Uterus (tissue), 4 donors: ENCODE measurements around the gene BTBD9. TPM values are rescaled to one million over a fixed set of nuclear protein-coding genes. Genes with fewer than 3 reads are reported as not detected.

ENCODE experiments used
- DNase-seq, 2 donors: peaks; one replicate each; pipeline ENCODE4 v3.0.0-alpha.2; 2019 to 2020
- H3K27ac ChIP-seq, 2 donors: fragments of 200-600 bp; sonication (generic); 1 replicate in 1 of 2; 2 replicates in 1 of 2; pipeline ENCODE4 v1.5.1; 2016 to 2018
- H3K27me3 ChIP-seq, 2 donors: fragments of 200-600 bp; sonication (generic); one replicate each; pipeline ENCODE4 v1.5.1; 2018 to 2019; ENCODE audit warnings: control low read depth in 1 of 2
- H3K36me3 ChIP-seq, 2 donors: fragments of 200-600 bp; sonication (generic); one replicate each; pipeline ENCODE4 v1.5.1; 2019; ENCODE audit warnings: control low read depth in 1 of 2
- H3K4me1 ChIP-seq, 2 donors: fragments of 200-600 bp; sonication (generic); one replicate each; pipeline ENCODE4 v1.5.1; 2018 to 2019; ENCODE audit warnings: control low read depth in 1 of 2
- H3K4me3 ChIP-seq, 2 donors: fragments of 200-600 bp; sonication (generic); 1 replicate in 1 of 2; 2 replicates in 1 of 2; pipeline ENCODE4 v1.5.1; 2018 to 2019; ENCODE audit warnings: mild to moderate bottlenecking in 1 of 2
- H3K9me3 ChIP-seq, 2 donors: fragments of 200-600 bp; sonication (generic); one replicate each; pipeline ENCODE4 v1.5.1; 2019; ENCODE audit warnings: control low read depth in 1 of 2
- CTCF ChIP-seq, 4 experiments: fragments of 200-600 bp in 2 of 4; fragments of 450-650 bp in 2 of 4; sonication (generic) in 2 of 4; IDR thresholded peaks; one replicate each; pipeline ENCODE4 v1.5.1; 2016 to 2019; ENCODE audit warnings: antibody characterized with exemption in 4 of 4, mild to moderate bottlenecking in 2 of 4, moderate library complexity in 1 of 4
- POLR2A ChIP-seq, 2 donors: fragments of 450-650 bp; IDR thresholded peaks; one replicate each; pipeline ENCODE4 v1.6.1; 2016; ENCODE audit warnings: antibody characterized with exemption in 2 of 2, mild to moderate bottlenecking in 1 of 2, moderate library complexity in 1 of 2
- intact Hi-C: fragments of 100-400 bp; cut with DNase I; formaldehyde crosslinking; loops from one replicate; pipeline ENCODE4 v1.15.1; 2023; ENCODE audit warnings: low total_unique reads
- total RNA-seq, 4 donors: library from RNA; depleted of rRNA in 3 of 4; stranded (reverse); fragments of >200 nt in 3 of 4; gene quantifications; one replicate each; pipeline versions ENCODE4 v1.1.0 to v1.2.4, GENCODE V29; 2014 to 2023
- donor health status: DM: yes; HTN: yes; CAD: no.

Gene BTBD9
- total RNA-seq, 4 donors from 2014 or later = 10.3 to 50.3 (median 34.4) TPM

DNA sequence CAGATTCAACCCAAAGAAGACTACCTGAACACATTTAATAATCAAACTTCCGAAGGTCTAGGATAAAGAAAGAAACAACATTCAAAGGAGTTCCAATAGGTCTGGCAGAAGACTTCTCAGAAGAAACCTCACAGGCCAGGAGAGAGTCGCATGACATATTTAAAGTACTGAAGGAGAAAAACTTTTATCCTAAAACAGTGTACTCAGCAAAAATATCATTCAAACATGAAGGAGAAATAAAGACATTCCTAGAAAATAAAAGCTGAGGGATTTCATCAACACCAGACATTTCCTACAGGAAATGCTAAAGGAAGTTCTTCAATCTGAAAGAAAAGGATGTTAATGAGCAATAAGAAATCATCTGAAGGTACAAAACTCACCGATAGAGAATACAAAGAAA is 108.6 kb downstream of the BTBD9 start:
- TF ChIP-seq POLR2A (IDR thresholded peaks at IDR 0.05) = no peak
- no peak for TF ChIP-seq CTCF (IDR thresholded peaks at IDR 0.05)
- no peak for DNase-seq
- H3K4me1 ChIP-seq = no peaks in the 10 kb centered on the region
- no peak overlapping the region for H3K4me3 ChIP-seq
- no peaks in the 10 kb centered on the region for H3K27me3 ChIP-seq
- H3K27ac ChIP-seq = no peak overlapping the region
- no peaks in the 10 kb centered on the region for H3K36me3 ChIP-seq
- H3K9me3 ChIP-seq = peaks cover 0 to under 1% of the 10 kb centered on the region in 2 donors
- intact Hi-C loops = no loop called here

DNA sequence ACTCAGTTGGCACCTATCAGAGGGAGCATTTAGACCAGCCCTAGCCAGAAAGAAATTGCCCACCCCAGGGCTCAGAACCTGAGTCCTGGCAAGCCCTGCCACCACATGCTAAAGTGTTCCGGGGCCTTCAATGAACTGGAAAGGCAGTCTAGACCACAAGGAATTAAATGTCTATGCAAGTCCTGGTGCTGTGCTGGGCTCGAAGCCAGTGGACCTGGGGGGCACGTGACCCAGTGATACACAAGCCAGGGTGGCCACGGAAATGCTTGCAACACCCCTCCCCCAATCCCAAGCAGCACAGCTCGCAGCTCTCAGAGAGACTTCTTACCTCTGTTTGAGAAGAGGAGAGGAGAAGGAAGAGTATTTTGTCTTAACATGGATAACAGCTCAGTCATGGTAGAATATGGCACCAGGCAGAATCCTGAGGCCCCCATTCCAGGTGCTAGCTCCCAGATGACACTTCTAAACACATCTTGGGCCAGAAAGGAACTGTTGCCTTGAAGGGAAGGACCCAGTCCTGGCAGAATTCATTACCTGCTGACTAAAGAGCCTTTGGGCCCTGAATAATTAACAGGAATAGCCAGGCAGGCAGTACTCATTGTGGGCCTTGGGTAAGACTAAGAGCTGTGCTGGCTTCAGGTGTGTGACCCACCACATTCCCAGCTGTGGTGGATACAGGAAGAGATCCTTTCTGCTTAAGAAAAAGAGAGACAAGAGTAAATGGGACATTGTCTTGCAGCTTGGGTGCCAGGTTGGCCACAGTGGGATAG is 111.3 kb downstream of the BTBD9 start:
- no peaks in the 10 kb centered on the region for H3K4me1 ChIP-seq
- peaks cover 0 to 5% of the 10 kb centered on the region in 2 donors for H3K9me3 ChIP-seq
- no peaks in the 10 kb centered on the region for H3K27me3 ChIP-seq
- no peak for DNase-seq
- H3K27ac ChIP-seq = no peak overlapping the region
- H3K36me3 ChIP-seq = no peaks in the 10 kb centered on the region
- intact Hi-C loops = no loop called here
- TF ChIP-seq POLR2A (IDR thresholded peaks at IDR 0.05) = no peak
- TF ChIP-seq CTCF (IDR thresholded peaks at IDR 0.05) = no peak
- H3K4me3 ChIP-seq = no peak overlapping the region

- no peak for DNase-seq
- intact Hi-C loops = no loop called here
- Histone ChIP-seq H3K4me3 (no peak overlapping the region), H3K36me3 (no peaks in the 10 kb centered on the region), H3K9me3 (peaks cover 0 to 5% of the 10 kb centered on the region in 2 donors), H3K4me1 (no peaks in the 10 kb centered on the region), H3K27ac (no peak overlapping the region), H3K27me3 (no peaks in the 10 kb centered on the region)
- TF ChIP-seq CTCF (IDR thresholded peaks at IDR 0.05) (no peak), POLR2A (IDR thresholded peaks at IDR 0.05) (no peak)
Observed at GRCh38 chr6:38527371-38527770, 112.4 kb downstream of the BTBD9 start.

DNA sequence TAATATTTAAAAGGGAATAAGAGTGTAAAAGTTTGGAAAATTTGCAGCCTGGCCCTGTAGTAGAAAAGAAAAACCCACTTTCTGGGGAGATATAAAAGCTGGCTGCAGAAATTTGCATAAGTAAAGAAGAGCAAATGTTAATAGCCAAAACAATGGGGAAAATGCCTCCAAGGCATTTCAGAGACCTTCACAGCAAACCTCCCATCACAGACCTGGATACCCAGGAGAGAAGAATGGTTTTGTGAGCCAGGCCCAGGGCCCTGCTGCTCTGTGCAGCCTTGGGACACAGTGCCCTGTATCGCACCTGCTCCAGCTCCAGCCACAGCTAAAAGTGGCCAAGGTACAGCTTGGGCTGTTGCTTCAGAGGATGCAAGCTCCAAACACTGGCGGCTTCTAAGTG is 113.8 kb downstream of the BTBD9 start:
- H3K4me3 ChIP-seq = no peak overlapping the region
- H3K4me1 ChIP-seq = no peaks in the 10 kb centered on the region
- peaks cover 0 to 5% of the 10 kb centered on the region in 2 donors for H3K9me3 ChIP-seq
- H3K27me3 ChIP-seq = no peaks in the 10 kb centered on the region
- intact Hi-C loops = no loop called here
- no peaks in the 10 kb centered on the region for H3K36me3 ChIP-seq
- H3K27ac ChIP-seq = no peak overlapping the region
- TF ChIP-seq CTCF (IDR thresholded peaks at IDR 0.05) (no peak), POLR2A (IDR thresholded peaks at IDR 0.05) (no peak)
- DNase-seq = no peak

DNA sequence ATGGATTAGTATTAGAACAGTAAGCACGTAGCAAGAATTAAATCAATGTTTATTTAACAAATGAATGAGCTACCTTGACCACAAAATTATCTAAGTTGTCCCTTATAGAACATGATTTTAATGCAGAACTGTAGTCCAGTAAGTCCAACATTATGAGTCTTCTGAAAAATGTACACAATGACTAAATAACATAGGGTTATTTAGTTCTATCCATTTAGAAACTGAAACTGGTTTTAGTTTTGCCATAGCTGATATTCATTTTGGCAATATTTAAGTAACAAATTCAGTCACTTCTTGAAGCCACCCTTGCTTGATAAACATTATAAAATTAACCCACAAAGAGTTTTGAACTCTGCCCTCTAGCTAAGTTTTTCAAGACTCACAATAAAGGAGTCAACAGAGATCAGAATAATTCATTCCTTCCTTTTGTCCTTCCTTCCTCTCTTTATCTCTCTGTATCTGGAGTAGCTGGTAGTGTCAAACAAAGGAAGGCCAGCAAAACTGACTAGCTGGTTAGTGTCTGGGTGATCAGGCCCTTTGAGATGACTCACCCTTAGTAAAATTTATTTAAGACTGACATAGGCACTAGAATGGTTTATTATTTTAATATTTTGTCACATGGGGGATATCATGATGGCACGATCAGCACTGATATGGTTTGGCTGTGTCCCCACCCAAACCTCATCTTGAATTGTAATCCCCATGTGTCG is 115.1 kb downstream of the BTBD9 start:
- TF ChIP-seq POLR2A (IDR thresholded peaks at IDR 0.05) (no peak), CTCF (IDR thresholded peaks at IDR 0.05) (no peak)
- Histone ChIP-seq H3K4me1 (no peaks in the 10 kb centered on the region), H3K4me3 (no peak overlapping the region), H3K36me3 (no peaks in the 10 kb centered on the region), H3K27me3 (no peaks in the 10 kb centered on the region), H3K27ac (no peak overlapping the region), H3K9me3 (peaks cover 0 to 5% of the 10 kb centered on the region in 2 donors)
- intact Hi-C loops = no loop called here
- no peak for DNase-seq
